A549 (cell line): ENCODE results near the gene KLK12. TPM values are rescaled to one million over a fixed set of nuclear protein-coding genes. Genes with fewer than 3 reads are reported as not detected.

ENCODE experiments used
- ATAC-seq, 2 experiments: fragments of 200-7000 bp in 1 of 2; fragments of >200 bp in 1 of 2; cut with Nextera tagmentation in 1 of 2; cut with Tn5 transposase in 1 of 2; 3 replicates each; pipeline versions ENCODE4 v1.8.0 to v1.9.1; 2018 to 2020; ENCODE audit warnings: mild to moderate bottlenecking in 1 of 2, moderate library complexity in 1 of 2
- CTCF ChIA-PET: fragments of 300-600 bp; sonication (Branson Sonifier 250); formaldehyde crosslinking; extraction: SDS; loops from one replicate; lab custom pipeline; 2021; ENCODE audit warnings: antibody characterized with exemption, inconsistent platforms; lab: Yijun Ruan, JAX
- POLR2A ChIA-PET: fragments of 350-600 bp; formaldehyde crosslinking; extraction: SDS; loops from one replicate; lab custom pipeline; 2021; ENCODE audit warnings: antibody characterized with exemption, inconsistent platforms; lab: Yijun Ruan, JAX
- DNase-seq, 2 experiments: peaks; one replicate each; pipeline versions ENCODE4 v3.0.0 to v3.0.0-alpha.2; 2011 to 2016; ENCODE audit warnings: low read depth in 1 of 2, low spot score in 1 of 2
- FAIRE-seq: peaks from 2 replicates; lab custom pipeline; 2011; peaks lifted over from hg19 to GRCh38; lab: Jason Lieb, UNC
- H3K27ac ChIP-seq, 2 experiments: fragments of >200 bp; sonication (Bioruptor Twin); formaldehyde crosslinking; 3 replicates each; pipeline ENCODE4 v1.5.1; 2016 to 2017
- H3K4me1 ChIP-seq: fragments of >200 bp; sonication (Bioruptor Twin); formaldehyde crosslinking; 3 replicates; pipeline ENCODE4 v1.6.1; 2016
- H3K4me2 ChIP-seq: fragments of >200 bp; sonication (Bioruptor Twin); formaldehyde crosslinking; 3 replicates; pipeline ENCODE4 v1.6.1; 2016
- H3K4me3 ChIP-seq: fragments of >200 bp; sonication (Bioruptor Twin); formaldehyde crosslinking; 3 replicates; pipeline ENCODE4 v1.5.1; 2016
- H3K9me3 ChIP-seq: fragments of >200 bp; sonication (Bioruptor Twin); formaldehyde crosslinking; 3 replicates; pipeline ENCODE4 v1.6.1; 2016
- CBX8 ChIP-seq: fragments of 200-600 bp; sonication (generic); IDR thresholded peaks from 2 replicates; pipeline ENCODE4 v1.6.1; 2016
- CHD2 ChIP-seq: fragments of 150-350 bp; IDR thresholded peaks from 2 replicates; pipeline ENCODE4 v1.6.1; 2014; ENCODE audit warnings: low read length; ENCODE audit not compliant: partially characterized antibody
- CHD4 ChIP-seq: fragments of 200-600 bp; sonication (generic); IDR thresholded peaks from 2 replicates; pipeline ENCODE4 v1.6.1; 2016; ENCODE audit warnings: antibody characterized with exemption, mild to moderate bottlenecking, borderline replicate concordance
- FOSL2 ChIP-seq, 2 experiments: fragments of 450-650 bp in 1 of 2; fragments of >200 bp in 1 of 2; sonication (Bioruptor Twin) in 1 of 2; formaldehyde crosslinking; IDR thresholded peaks; 2 replicates each; pipeline versions ENCODE4 v1.5.0 to v1.6.1; 2016 to 2020; ENCODE audit warnings: mild to moderate bottlenecking in 1 of 2, moderate library complexity in 1 of 2
- FOXS1 ChIP-seq: fragments of 250-450 bp; sonication (Bioruptor Pico); IDR thresholded peaks from 2 replicates; pipeline ENCODE4 v1.5.0; 2020; ENCODE audit warnings: mild to moderate bottlenecking, moderate library complexity
- GATA3 ChIP-seq: IDR thresholded peaks from 2 replicates; pipeline ENCODE4 v1.6.1; 2012; ENCODE audit warnings: borderline replicate concordance
- HDAC2 ChIP-seq: fragments of 200-600 bp; sonication (generic); IDR thresholded peaks from 2 replicates; pipeline ENCODE4 v1.6.1; 2016
- HEYL ChIP-seq: fragments of 250-450 bp; sonication (Bioruptor Pico); IDR thresholded peaks from 2 replicates; pipeline ENCODE4 v1.8.0; 2021; ENCODE audit warnings: mild to moderate bottlenecking, moderate library complexity
- HOXA7 ChIP-seq: fragments of 250-450 bp; sonication (Bioruptor Pico); IDR thresholded peaks from 2 replicates; pipeline ENCODE4 v1.5.0; 2020; ENCODE audit warnings: mild to moderate bottlenecking, moderate library complexity
- KDM1A ChIP-seq: fragments of 200-600 bp; sonication (generic); IDR thresholded peaks from 2 replicates; pipeline ENCODE4 v1.6.1; 2016; ENCODE audit warnings: low read depth, mild to moderate bottlenecking
- KDM5A ChIP-seq: fragments of 200-600 bp; sonication (generic); IDR thresholded peaks from 2 replicates; pipeline ENCODE4 v1.6.1; 2016; ENCODE audit warnings: antibody characterized with exemption, mild to moderate bottlenecking
- MAZ ChIP-seq: fragments of 150-350 bp; IDR thresholded peaks from 2 replicates; pipeline ENCODE4 v1.6.1; 2014; ENCODE audit warnings: antibody characterized with exemption, low read depth, low read length, borderline replicate concordance
- POLR2A ChIP-seq: IDR thresholded peaks from 2 replicates; pipeline ENCODE4 v1.6.1; 2012; ENCODE audit warnings: mild to moderate bottlenecking, low read length
- POLR2AphosphoS2 ChIP-seq: conservative IDR thresholded peaks from 2 replicates; pipeline ENCODE4 v1.6.1; 2012; ENCODE audit warnings: low read length, improper control_type of control experiment, inconsistent platforms
- RFX5 ChIP-seq: fragments of 450-650 bp; IDR thresholded peaks from 2 replicates; pipeline ENCODE4 v1.7.1; 2014; ENCODE audit warnings: antibody characterized with exemption, mild to moderate bottlenecking, moderate library complexity
- SMC3 ChIP-seq: fragments of >200 bp; sonication (Bioruptor Twin); formaldehyde crosslinking; IDR thresholded peaks from 3 replicates; pipeline ENCODE4 v1.6.1; 2018; ENCODE audit warnings: inconsistent platforms
- SREBF2 ChIP-seq: fragments of 450-650 bp; IDR thresholded peaks from 2 replicates; pipeline ENCODE4 v1.6.1; 2014; ENCODE audit warnings: mild to moderate bottlenecking, moderate library complexity
- TFCP2L1 ChIP-seq: fragments of 250-450 bp; sonication (Bioruptor Pico); IDR thresholded peaks from 2 replicates; pipeline ENCODE4 v1.5.0; 2021; ENCODE audit warnings: mild to moderate bottlenecking
- TP53 ChIP-seq: fragments of 250-450 bp; sonication (Bioruptor Pico); IDR thresholded peaks from 2 replicates; pipeline ENCODE4 v1.5.0; 2021; ENCODE audit warnings: mild to moderate bottlenecking, moderate library complexity
- ZFP36 ChIP-seq: fragments of 450-650 bp; IDR thresholded peaks from 2 replicates; pipeline ENCODE4 v1.6.1; 2014; ENCODE audit warnings: borderline replicate concordance; ENCODE audit not compliant: partially characterized antibody
- WGBS: methylation state at CpG from one replicate; pipeline ENCODE4 v1.1.6; 2017; ENCODE audit errors: missing lambda C conversion rate; 5-methylcytosine and 5-hydroxymethylcytosine counted together
- polyA plus RNA-seq, 4 experiments: library from polyadenylated mRNA; depleted of rRNA in 3 of 4; stranded (reverse); fragments of >200 nt; fragmentation: RNase III in 1 of 4; extraction: RNeasy Plus Mini Kit Qiagen cat#74134 plus additional on column Dnase treatment in 1 of 4; gene quantifications; 2 replicates in 3 of 4; 3 replicates in 1 of 4; pipeline ENCODE4 v1.2.3, GENCODE V29; 2011 to 2017
- TF ChIP-seq, protein P1 (sequence below): fragments of >200 bp; sonication (Bioruptor Twin); formaldehyde crosslinking; IDR thresholded peaks from 3 replicates; pipeline ENCODE4 v1.5.1; 2016
- TF ChIP-seq, protein P2 (sequence below): IDR thresholded peaks from 2 replicates; pipeline ENCODE4 v1.6.1; 2012; ENCODE audit warnings: low read depth, borderline replicate concordance
- TF ChIP-seq, protein P3 (sequence below): IDR thresholded peaks from 2 replicates; pipeline ENCODE4 v1.6.1; 2012

KLK12 gene
- polyA plus RNA-seq, 2 of the 4 experiments (the other 2 are of a cell fraction) = not detected

DNA sequence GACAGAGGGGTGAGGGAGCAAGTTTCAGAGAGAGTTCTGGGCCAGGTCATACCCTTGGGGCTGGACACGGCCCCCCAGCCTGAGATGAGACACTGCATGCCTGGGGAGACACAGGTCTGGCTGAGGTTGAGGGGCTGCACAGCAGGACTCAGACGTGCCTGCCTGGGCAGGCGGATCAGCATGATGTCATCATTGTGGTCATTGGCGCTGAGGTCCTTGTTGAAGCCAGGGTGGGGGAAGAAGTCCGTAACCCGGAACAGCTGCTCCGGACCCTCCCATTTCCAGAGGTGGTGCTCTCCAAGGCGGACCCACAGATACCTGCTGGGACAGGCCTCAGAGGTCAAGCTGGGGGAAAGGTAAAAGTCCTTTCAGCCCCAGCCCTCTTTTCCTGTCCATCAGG is 28.4 kb downstream of the KLK12 start (continued):
- TF ChIP-seq, protein P1, sequence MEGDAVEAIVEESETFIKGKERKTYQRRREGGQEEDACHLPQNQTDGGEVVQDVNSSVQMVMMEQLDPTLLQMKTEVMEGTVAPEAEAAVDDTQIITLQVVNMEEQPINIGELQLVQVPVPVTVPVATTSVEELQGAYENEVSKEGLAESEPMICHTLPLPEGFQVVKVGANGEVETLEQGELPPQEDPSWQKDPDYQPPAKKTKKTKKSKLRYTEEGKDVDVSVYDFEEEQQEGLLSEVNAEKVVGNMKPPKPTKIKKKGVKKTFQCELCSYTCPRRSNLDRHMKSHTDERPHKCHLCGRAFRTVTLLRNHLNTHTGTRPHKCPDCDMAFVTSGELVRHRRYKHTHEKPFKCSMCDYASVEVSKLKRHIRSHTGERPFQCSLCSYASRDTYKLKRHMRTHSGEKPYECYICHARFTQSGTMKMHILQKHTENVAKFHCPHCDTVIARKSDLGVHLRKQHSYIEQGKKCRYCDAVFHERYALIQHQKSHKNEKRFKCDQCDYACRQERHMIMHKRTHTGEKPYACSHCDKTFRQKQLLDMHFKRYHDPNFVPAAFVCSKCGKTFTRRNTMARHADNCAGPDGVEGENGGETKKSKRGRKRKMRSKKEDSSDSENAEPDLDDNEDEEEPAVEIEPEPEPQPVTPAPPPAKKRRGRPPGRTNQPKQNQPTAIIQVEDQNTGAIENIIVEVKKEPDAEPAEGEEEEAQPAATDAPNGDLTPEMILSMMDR = no peak
- TF ChIP-seq CBX8 (no peak), MAZ (no peak)
- TF ChIP-seq, protein P2, sequence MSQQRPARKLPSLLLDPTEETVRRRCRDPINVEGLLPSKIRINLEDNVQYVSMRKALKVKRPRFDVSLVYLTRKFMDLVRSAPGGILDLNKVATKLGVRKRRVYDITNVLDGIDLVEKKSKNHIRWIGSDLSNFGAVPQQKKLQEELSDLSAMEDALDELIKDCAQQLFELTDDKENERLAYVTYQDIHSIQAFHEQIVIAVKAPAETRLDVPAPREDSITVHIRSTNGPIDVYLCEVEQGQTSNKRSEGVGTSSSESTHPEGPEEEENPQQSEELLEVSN = no peak
- TF ChIP-seq, all 56 proteins: peak for 0

DNA sequence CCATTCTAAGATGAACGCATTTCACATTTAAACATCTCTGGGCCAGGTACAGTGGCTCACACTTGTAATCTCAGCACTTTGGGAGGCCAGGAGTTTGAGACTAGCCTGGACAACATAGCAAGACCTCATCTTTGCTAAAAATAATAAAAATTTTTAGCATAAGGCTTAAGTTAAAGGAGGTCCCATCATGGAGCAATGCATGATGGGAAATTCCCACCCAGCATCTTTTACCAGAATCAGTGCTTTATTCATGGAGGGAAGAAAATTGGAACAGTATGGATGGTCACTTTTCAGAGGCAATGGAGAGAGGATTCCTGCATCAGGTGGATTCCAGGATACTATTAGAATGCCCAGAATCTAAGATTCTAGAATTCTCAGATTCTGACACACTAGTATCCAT is 29.6 kb downstream of the KLK12 start:
- Histone ChIP-seq H3K27ac (no peak overlapping the region), H3K4me3 (no peak overlapping the region), H3K4me2 (no peak overlapping the region), H3K4me1 (peaks cover 6% of the 10 kb centered on the region; the same call in 2 of the 3 replicates), H3K9me3 (no peaks in the 10 kb centered on the region)
- DNase-seq = no peak
- TF ChIP-seq GATA3 (no peak), SREBF2 (no peak), ZFP36 (no peak), HDAC2 (no peak), TFCP2L1 (CRISPR knock-in tag) (no peak)
- CTCF ChIA-PET = no interaction called here
- POLR2A ChIA-PET = no interaction called here
- 45% methylated on average over 1 of the region's 1 CpG for WGBS
- FAIRE-seq = no peak
- no peak for ATAC-seq

DNA sequence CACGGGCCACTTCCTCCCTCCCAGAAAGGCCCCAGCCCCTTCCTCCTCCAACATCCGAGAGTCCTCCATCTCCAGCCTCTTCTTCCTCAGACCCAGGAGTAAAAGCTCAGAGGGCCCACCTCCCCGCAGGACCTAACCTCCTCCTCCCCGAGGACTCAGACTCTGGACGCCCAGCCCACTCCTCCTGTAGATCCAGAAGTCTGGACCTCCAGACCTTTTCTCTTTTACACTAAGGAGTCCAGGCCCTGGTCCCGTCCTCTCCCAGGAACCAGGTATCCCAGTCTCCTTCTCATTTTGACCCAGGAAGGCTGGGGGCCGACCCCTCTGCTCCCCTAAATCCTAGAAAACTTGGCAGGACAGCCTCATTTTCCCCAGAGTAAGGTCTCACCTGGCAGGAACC is 31.5 kb downstream of the KLK12 start:
- DNase-seq (no peak), FAIRE-seq (no peak), ATAC-seq (no peak)
- H3K4me3 ChIP-seq = no peak overlapping the region
- H3K4me1 ChIP-seq = peaks cover 6% of the 10 kb centered on the region; the same call in 2 of the 3 replicates
- H3K27ac ChIP-seq = no peak overlapping the region
- H3K4me2 ChIP-seq = no peak overlapping the region; the same call in 2 of the 3 replicates
- ChIA-PET CTCF (interaction anchor here (1.0 to 4.0 kb wide), 3 partner anchors 13 to 81 kb away, joined by 3 to 21 read pairs (median 8); no protein-coding TSS in a partner anchor), POLR2A (no interaction called here)
- no peaks in the 10 kb centered on the region for H3K9me3 ChIP-seq
- TF ChIP-seq HEYL (CRISPR knock-in tag) (no peak), SMC3 (no peak), HDAC2 (no peak), POLR2AphosphoS2 (no peak), TP53 (CRISPR knock-in tag) (no peak), FOXS1 (CRISPR knock-in tag) (no peak), KDM5A (no peak), KDM1A (no peak), POLR2A (no peak), RFX5 (no peak), SREBF2 (no peak), FOSL2 (IDR thresholded peaks at IDR 0.05) (no peak), FOSL2 (CRISPR knock-in tag; IDR thresholded peaks at IDR 0.05) (no peak), HOXA7 (no peak), CBX8 (no peak), CHD2 (no peak), CHD4 (no peak)
- TF ChIP-seq, protein P3, sequence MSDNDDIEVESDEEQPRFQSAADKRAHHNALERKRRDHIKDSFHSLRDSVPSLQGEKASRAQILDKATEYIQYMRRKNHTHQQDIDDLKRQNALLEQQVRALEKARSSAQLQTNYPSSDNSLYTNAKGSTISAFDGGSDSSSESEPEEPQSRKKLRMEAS = no peak
- WGBS = 58% methylated on average over 7 of the region's 7 CpGs
